GM23248 (cell line): Measurements from ENCODE around the gene HDC. TPM values are rescaled to one million over a fixed set of nuclear protein-coding genes. Genes with fewer than 3 reads are reported as not detected.

Experiments
- DNase-seq: peaks from one replicate; pipeline ENCODE4 v3.0.0-alpha.2; 2015
- H2AFZ ChIP-seq: fragments of 200-600 bp; sonication (generic); 2 replicates; pipeline ENCODE4 v1.6.1; 2016; ENCODE audit warnings: antibody characterized with exemption
- H3F3A ChIP-seq: fragments of 200-600 bp; sonication (generic); 2 replicates; pipeline ENCODE4 v1.6.1; 2016; ENCODE audit warnings: mild to moderate bottlenecking, antibody characterized with exemption, mixed run types; ENCODE audit not compliant: insufficient read depth
- H3K27ac ChIP-seq: fragments of 200-600 bp; sonication (generic); 2 replicates; pipeline ENCODE4 v1.5.1; 2016; ENCODE audit warnings: mild to moderate bottlenecking
- H3K27me3 ChIP-seq: fragments of 200-600 bp; sonication (generic); replicated peaks from 2 replicates; pipeline ENCODE4 v1.6.1; 2016; ENCODE audit warnings: mild to moderate bottlenecking; ENCODE audit not compliant: insufficient read depth
- H3K36me3 ChIP-seq: fragments of 200-600 bp; sonication (generic); 2 replicates; pipeline ENCODE4 v1.6.1; 2016; ENCODE audit warnings: low read depth, mild to moderate bottlenecking
- H3K4me1 ChIP-seq: fragments of 200-600 bp; sonication (generic); 2 replicates; pipeline ENCODE4 v1.6.1; 2016; ENCODE audit warnings: mild to moderate bottlenecking; ENCODE audit not compliant: insufficient read depth
- H3K4me2 ChIP-seq: fragments of 200-600 bp; sonication (generic); one replicate; pipeline ENCODE4 v1.6.1; 2016; ENCODE audit warnings: mild to moderate bottlenecking; ENCODE audit not compliant: unreplicated experiment
- H3K4me3 ChIP-seq: fragments of 200-600 bp; sonication (generic); 2 replicates; pipeline ENCODE4 v1.5.1; 2016; ENCODE audit warnings: mild to moderate bottlenecking
- H3K79me2 ChIP-seq: fragments of 200-600 bp; sonication (generic); 2 replicates; pipeline ENCODE4 v1.6.1; 2016; ENCODE audit warnings: mild to moderate bottlenecking; ENCODE audit not compliant: insufficient read depth
- H3K9ac ChIP-seq: fragments of 200-600 bp; sonication (generic); 2 replicates; pipeline ENCODE4 v1.6.1; 2016; ENCODE audit warnings: mild to moderate bottlenecking
- H3K9me2 ChIP-seq: fragments of 200-600 bp; sonication (generic); 2 replicates; pipeline ENCODE4 v1.6.1; 2016; ENCODE audit warnings: mixed run types, mild to moderate bottlenecking, moderate library complexity; ENCODE audit not compliant: insufficient read depth
- H3K9me3 ChIP-seq: fragments of 200-600 bp; sonication (generic); one replicate; pipeline ENCODE4 v1.6.1; 2017; ENCODE audit warnings: low read depth
- H4K20me1 ChIP-seq: fragments of 200-600 bp; sonication (generic); 2 replicates; pipeline ENCODE4 v1.6.0; 2016; ENCODE audit not compliant: insufficient read depth
- EZH2 ChIP-seq: fragments of 200-600 bp; sonication (generic); IDR thresholded peaks from 2 replicates; pipeline ENCODE4 v1.6.1; 2018; ENCODE audit warnings: antibody characterized with exemption, mild to moderate bottlenecking; ENCODE audit not compliant: insufficient read depth, poor library complexity, severe bottlenecking
- EZH2phosphoT487 ChIP-seq: fragments of 200-600 bp; sonication (generic); IDR thresholded peaks from 2 replicates; pipeline ENCODE4 v1.6.1; 2018; ENCODE audit warnings: antibody characterized with exemption, moderate library complexity, mild to moderate bottlenecking, low read depth; ENCODE audit not compliant: insufficient read depth
- WGBS, 2 experiments: methylation state at CpG; one replicate each; pipeline ENCODE4 v1.1.6; 2015 to 2017; ENCODE audit warnings: low lambda C conversion rate in 2 of 2, low coverage in 1 of 2; ENCODE audit errors: missing lambda C conversion rate in 2 of 2; 5-methylcytosine and 5-hydroxymethylcytosine counted together
- in situ Hi-C: fragments of 300-500 bp; cut with MboI; formaldehyde crosslinking; loops from 2 replicates; pipeline ENCODE4 v1.15.0; 2020
- polyA plus RNA-seq: library from polyadenylated mRNA; unstranded; fragments of >200 nt; fragmentation: Nextera tagmentation; extraction: Ambion mirVana; gene quantifications from 2 replicates; pipeline ENCODE4 v1.2.1, GENCODE V29; 2016
- total RNA-seq: library from RNA; depleted of rRNA; stranded (reverse); fragments of >200 nt; shearing (Covaris generic); gene quantifications from 2 replicates; pipeline ENCODE4 v1.2.3, GENCODE V29; 2014

The HDC gene
- total and polyA plus RNA-seq, 2 experiments from 2014 or later: not detected

DNA sequence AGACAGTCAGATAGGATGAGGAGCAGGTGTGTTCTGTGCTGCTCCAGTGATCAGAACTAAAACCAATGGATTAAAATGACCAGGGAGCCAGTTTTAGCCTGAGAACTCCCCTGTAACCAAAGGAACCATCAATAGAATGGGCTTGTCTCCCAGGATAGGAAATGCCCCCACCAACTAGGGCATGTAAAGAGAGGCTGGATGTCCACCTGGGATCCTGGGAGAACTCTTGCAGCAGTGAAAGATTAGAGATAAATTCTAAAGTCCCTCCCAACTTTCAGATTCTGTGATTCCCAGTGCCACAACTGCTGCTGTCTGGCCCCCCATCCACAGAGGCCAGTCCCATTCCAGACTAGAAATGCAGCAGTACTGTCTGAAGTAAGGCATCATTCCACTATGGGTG is 33.8 kb downstream of the HDC start:
- TF ChIP-seq EZH2: no peak
- TF ChIP-seq EZH2phosphoT487: no peak
- peaks cover 6% of the 10 kb centered on the region; the same call in 1 of the 2 replicates for H3F3A ChIP-seq
- no peak overlapping the region for H2AFZ ChIP-seq
- no peak overlapping the region for H3K27ac ChIP-seq
- no peaks in the 10 kb centered on the region for H3K27me3 ChIP-seq
- no peaks in the 10 kb centered on the region for H4K20me1 ChIP-seq
- H3K4me3 ChIP-seq: no peak overlapping the region
- H3K9me2 ChIP-seq: no peaks in the 10 kb centered on the region
- no peaks in the 10 kb centered on the region for H3K36me3 ChIP-seq
- H3K9ac ChIP-seq: no peak overlapping the region
- in situ Hi-C loops: no loop called here
- H3K9me3 ChIP-seq: no peaks in the 10 kb centered on the region
- H3K79me2 ChIP-seq: no peaks in the 10 kb centered on the region
- DNase-seq: no peak
- H3K4me2 ChIP-seq: no peak overlapping the region
- H3K4me1 ChIP-seq: peaks cover 9% of the 10 kb centered on the region

DNA sequence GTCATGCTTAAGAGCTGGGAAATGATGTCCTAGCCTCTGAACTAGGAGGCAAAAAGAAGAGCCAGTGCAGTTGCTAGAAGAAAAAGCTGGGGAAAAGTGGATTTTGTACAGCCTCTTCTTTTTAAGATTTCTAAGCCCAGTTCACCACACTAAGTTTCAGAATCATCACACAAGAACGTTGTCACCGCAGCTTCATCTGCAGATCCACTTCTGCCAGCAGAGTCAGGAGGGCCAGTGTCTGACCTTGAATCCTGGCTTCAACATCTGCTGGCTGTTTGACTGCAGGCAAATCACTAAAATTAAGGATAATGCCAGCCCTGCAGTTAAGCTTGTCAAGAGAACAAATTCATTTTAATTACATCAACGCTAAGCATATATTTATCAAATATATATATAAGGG is 36.2 kb downstream of the HDC start:
- H3K4me1 ChIP-seq: peaks cover 11% of the 10 kb centered on the region
- H3K36me3 ChIP-seq: no peaks in the 10 kb centered on the region
- no peak overlapping the region for H3K4me3 ChIP-seq
- no peaks in the 10 kb centered on the region for H3K79me2 ChIP-seq
- no peaks in the 10 kb centered on the region for H4K20me1 ChIP-seq
- TF ChIP-seq EZH2 (no peak), EZH2phosphoT487 (no peak)
- DNase-seq: no peak
- no peak overlapping the region for H2AFZ ChIP-seq
- H3K9ac ChIP-seq: no peak overlapping the region
- H3K27ac ChIP-seq: no peak overlapping the region
- no peak overlapping the region for H3K4me2 ChIP-seq
- in situ Hi-C loops: no loop called here
- WGBS, 2 experiments: 83 to 84% methylated on average over 3 of the region's 3 CpGs
- no peaks in the 10 kb centered on the region for H3K27me3 ChIP-seq
- H3K9me3 ChIP-seq: no peaks in the 10 kb centered on the region
- H3K9me2 ChIP-seq: no peaks in the 10 kb centered on the region
- H3F3A ChIP-seq: peaks cover 11% of the 10 kb centered on the region; the same call in 1 of the 2 replicates

DNA sequence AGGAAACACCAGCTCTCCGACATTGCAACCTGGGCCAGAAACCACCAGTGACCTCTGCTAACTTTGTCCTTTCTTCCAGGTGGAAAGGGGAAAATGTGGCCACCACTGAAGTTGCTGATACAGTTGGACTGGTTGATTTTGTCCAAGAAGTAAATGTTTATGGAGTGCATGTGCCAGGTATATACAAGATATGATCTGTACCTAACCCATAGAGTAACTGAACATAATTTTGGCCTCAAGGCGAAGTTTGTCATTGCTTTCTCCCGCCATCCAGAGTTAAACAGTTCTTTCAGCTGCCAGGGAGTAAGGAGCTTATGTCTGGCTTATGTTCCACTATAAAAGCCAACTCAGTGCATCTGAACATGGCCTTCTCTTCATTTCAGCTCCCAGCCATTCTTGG is 36.7 kb downstream of the HDC start:
- H3K9me2 ChIP-seq: no peaks in the 10 kb centered on the region
- no peak for DNase-seq
- H3K27me3 ChIP-seq: no peaks in the 10 kb centered on the region
- H2AFZ ChIP-seq: no peak overlapping the region
- TF ChIP-seq EZH2 (no peak), EZH2phosphoT487 (no peak)
- no peak overlapping the region for H3K27ac ChIP-seq
- in situ Hi-C loops: no loop called here
- no peak overlapping the region for H3K4me3 ChIP-seq
- H3K36me3 ChIP-seq: no peaks in the 10 kb centered on the region
- no peak overlapping the region for H3K9ac ChIP-seq
- peaks cover 11% of the 10 kb centered on the region for H3K4me1 ChIP-seq
- H4K20me1 ChIP-seq: no peaks in the 10 kb centered on the region
- WGBS, 2 experiments: 74 to 78% methylated on average over 3 of the region's 3 CpGs
- H3K4me2 ChIP-seq: no peak overlapping the region
- no peaks in the 10 kb centered on the region for H3K9me3 ChIP-seq
- peaks cover 11% of the 10 kb centered on the region; the same call in 1 of the 2 replicates for H3F3A ChIP-seq
- no peaks in the 10 kb centered on the region for H3K79me2 ChIP-seq

DNA sequence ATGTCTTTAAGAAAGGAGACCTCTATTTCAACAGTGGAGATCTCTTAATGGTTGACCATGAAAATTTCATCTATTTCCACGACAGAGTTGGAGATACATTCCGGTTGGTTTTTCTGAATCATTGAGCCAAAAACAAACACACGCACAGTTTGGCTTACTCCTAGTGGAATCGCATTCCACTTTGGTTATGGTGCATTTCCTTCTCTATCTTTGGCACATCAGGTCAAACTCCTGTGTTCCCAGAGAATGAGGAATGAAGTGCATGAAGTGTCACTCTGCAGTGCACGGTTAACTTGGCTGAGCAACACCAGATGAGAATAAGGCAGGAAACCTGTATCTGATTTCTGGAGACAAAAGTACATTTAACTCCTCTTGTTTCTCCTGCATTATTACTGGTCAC is 38.5 kb downstream of the HDC start:
- peak; percentile 59 for DNase-seq
- Histone ChIP-seq H3K4me1 (peaks cover 11% of the 10 kb centered on the region), H3K4me3 (no peak overlapping the region), H3K36me3 (no peaks in the 10 kb centered on the region), H3K27ac (no peak overlapping the region), H3K9ac (no peak overlapping the region), H3F3A (peaks cover 11% of the 10 kb centered on the region; the same call in 1 of the 2 replicates), H3K27me3 (0 out of 2 replicates have a peak, but pooled peaks cover 9% of the 10 kb centered on the region), H4K20me1 (no peaks in the 10 kb centered on the region), H3K9me2 (no peaks in the 10 kb centered on the region), H3K4me2 (peak overlapping the region; percentile 1), H2AFZ (no peak overlapping the region; the same call in 1 of the 2 replicates), H3K9me3 (no peaks in the 10 kb centered on the region), H3K79me2 (no peaks in the 10 kb centered on the region)
- TF ChIP-seq EZH2phosphoT487: no peak
- TF ChIP-seq EZH2: no peak
- in situ Hi-C loops: no loop called here
- 34 to 36% methylated on average over 5 of the region's 5 CpGs for WGBS, 2 experiments

DNA sequence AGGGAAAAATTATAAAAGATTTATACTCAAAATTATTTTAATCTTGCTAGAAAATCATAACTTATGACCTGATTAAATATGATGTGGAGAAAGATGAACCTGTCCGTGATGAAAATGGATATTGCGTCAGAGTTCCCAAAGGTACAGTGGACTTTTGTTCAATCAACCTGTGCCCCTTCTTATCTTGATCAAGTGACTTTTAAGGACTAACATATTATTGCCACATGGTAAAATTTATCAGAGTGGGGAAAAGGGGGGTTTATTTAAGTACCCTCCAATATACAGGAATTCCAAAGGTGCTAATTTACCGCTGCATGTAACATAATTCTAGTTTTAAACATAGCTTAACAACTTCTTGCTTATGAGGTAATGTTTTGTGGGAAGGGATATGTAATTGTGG is 39.6 kb downstream of the HDC start:
- Histone ChIP-seq H3K9ac (no peak overlapping the region), H3K27ac (no peak overlapping the region), H3K4me3 (no peak overlapping the region), H3F3A (peaks cover 11% of the 10 kb centered on the region; the same call in 1 of the 2 replicates), H4K20me1 (no peaks in the 10 kb centered on the region), H3K9me3 (no peaks in the 10 kb centered on the region), H3K79me2 (no peaks in the 10 kb centered on the region), H3K9me2 (no peaks in the 10 kb centered on the region), H3K27me3 (peaks cover 17% of the 10 kb centered on the region; the same call in 1 of the 2 replicates), H3K36me3 (no peaks in the 10 kb centered on the region), H3K4me2 (no peak overlapping the region), H2AFZ (no peak overlapping the region), H3K4me1 (peaks cover 11% of the 10 kb centered on the region)
- TF ChIP-seq EZH2: no peak
- no peak for TF ChIP-seq EZH2phosphoT487
- DNase-seq: no peak
- 99% methylated on average over 3 of the region's 3 CpGs for WGBS, 2 experiments
- in situ Hi-C loops: no loop called here
